OCI-LY7 (cell line): Measurements from ENCODE around the gene PPP2R3B. TPM values are rescaled to one million over a fixed set of nuclear protein-coding genes. Genes with fewer than 3 reads are reported as not detected.
A peak's percentile ranks its signal among the peaks of the same experiment; 100 is the strongest.

Experiments
- BruUV-seq: library from RNA; stranded (reverse); fragments of 400-500 nt; replicated peaks from 2 replicates; lab custom pipeline; 2021; lab: Mats Ljungman, UMichigan
- CTCF ChIA-PET: fragments of 300-600 bp; sonication (Branson Sonifier 250); formaldehyde crosslinking; loops from one replicate; lab custom pipeline; 2022; ENCODE audit warnings: antibody characterized with exemption; ENCODE audit not compliant: unreplicated experiment; lab: Charles Lee
- POLR2A ChIA-PET: fragments of 300-600 bp; sonication (Branson Sonifier 250); formaldehyde crosslinking; loops from one replicate; lab custom pipeline; 2022; ENCODE audit warnings: antibody characterized with exemption; lab: Charles Lee
- DNase-seq: peaks from one replicate; pipeline ENCODE4 v3.0.0-alpha.2; 2015; ENCODE audit warnings: low spot score
- H2AFZ ChIP-seq: fragments of 200-600 bp; sonication (generic), shearing (Covaris generic); 2 replicates; pipeline ENCODE4 v1.6.1; 2014; ENCODE audit warnings: mild to moderate bottlenecking, antibody characterized with exemption, low read length, moderate library complexity
- H3K27ac ChIP-seq: fragments of 200-600 bp; sonication (generic); 2 replicates; pipeline ENCODE4 v1.5.1; 2014; ENCODE audit warnings: mixed run types, low read depth, mild to moderate bottlenecking, moderate library complexity, low read length, inconsistent platforms; ENCODE audit not compliant: poor library complexity, severe bottlenecking
- H3K36me3 ChIP-seq: fragments of 200-600 bp; sonication (generic); 2 replicates; pipeline ENCODE4 v1.6.1; 2014; ENCODE audit warnings: mild to moderate bottlenecking, antibody characterized with exemption, low read length, moderate library complexity, mixed read lengths; ENCODE audit not compliant: insufficient read depth
- H3K4me1 ChIP-seq: fragments of 200-600 bp; sonication (generic); 2 replicates; pipeline ENCODE4 v1.5.1; 2014; ENCODE audit warnings: mild to moderate bottlenecking, low read length; ENCODE audit not compliant: insufficient read depth, poor library complexity, severe bottlenecking
- H3K4me2 ChIP-seq: fragments of 200-600 bp; sonication (generic); 2 replicates; pipeline ENCODE4 v1.6.1; 2014; ENCODE audit warnings: mild to moderate bottlenecking, low read length
- H3K4me3 ChIP-seq: fragments of 200-600 bp; sonication (generic); 2 replicates; pipeline ENCODE4 v1.5.1; 2014; ENCODE audit warnings: mild to moderate bottlenecking, low read depth, low read length; ENCODE audit not compliant: poor library complexity, severe bottlenecking
- H3K79me2 ChIP-seq: fragments of 200-600 bp; sonication (generic); 2 replicates; pipeline ENCODE4 v1.6.1; 2016; ENCODE audit warnings: low read depth, mild to moderate bottlenecking, low read length, moderate library complexity, mixed read lengths; ENCODE audit not compliant: insufficient read depth
- H3K9me2 ChIP-seq: fragments of 200-600 bp; sonication (generic); 2 replicates; pipeline ENCODE4 v1.6.1; 2016; ENCODE audit warnings: mild to moderate bottlenecking, low read length, mixed read lengths; ENCODE audit not compliant: insufficient read depth
- H3K9me3 ChIP-seq: fragments of 200-600 bp; sonication (generic); 2 replicates; pipeline ENCODE4 v1.6.1; 2014; ENCODE audit warnings: mild to moderate bottlenecking, mixed run types, low read length, mixed read lengths
- H4K20me1 ChIP-seq: fragments of 200-600 bp; sonication (generic); 2 replicates; pipeline ENCODE4 v1.6.1; 2014; ENCODE audit warnings: mild to moderate bottlenecking, antibody characterized with exemption, low read length, moderate library complexity, mixed read lengths; ENCODE audit not compliant: insufficient read depth
- EZH2phosphoT487 ChIP-seq: fragments of 200-600 bp; sonication (generic); IDR thresholded peaks from 2 replicates; pipeline ENCODE4 v1.6.1; 2018; ENCODE audit warnings: low read depth, borderline replicate concordance, mild to moderate bottlenecking, mixed run types, antibody characterized with exemption, low read length, moderate library complexity, mixed read lengths
- intact Hi-C: fragments of 100-400 bp; cut with micrococcal nuclease; formaldehyde crosslinking; loops from one replicate; pipeline ENCODE4 v1.10.0; 2022; ENCODE audit not compliant: unreplicated experiment
- total RNA-seq, 2 experiments: library from RNA; depleted of rRNA in 1 of 2; stranded (reverse); fragments of >200 nt in 1 of 2; shearing (Covaris generic) in 1 of 2; gene quantifications; 2 replicates each; pipeline ENCODE4 v1.2.3, GENCODE V29; 2014 to 2022
- TF ChIP-seq, protein P1 (sequence below): fragments of 200-600 bp; sonication (generic); conservative IDR thresholded peaks from 2 replicates; pipeline ENCODE4 v1.5.1; 2014; ENCODE audit warnings: mild to moderate bottlenecking, antibody characterized with exemption, low read length, moderate library complexity, mixed read lengths

The PPP2R3B gene
- total RNA-seq, 2 experiments from 2014 or later = 270 to 342 TPM

DNA sequence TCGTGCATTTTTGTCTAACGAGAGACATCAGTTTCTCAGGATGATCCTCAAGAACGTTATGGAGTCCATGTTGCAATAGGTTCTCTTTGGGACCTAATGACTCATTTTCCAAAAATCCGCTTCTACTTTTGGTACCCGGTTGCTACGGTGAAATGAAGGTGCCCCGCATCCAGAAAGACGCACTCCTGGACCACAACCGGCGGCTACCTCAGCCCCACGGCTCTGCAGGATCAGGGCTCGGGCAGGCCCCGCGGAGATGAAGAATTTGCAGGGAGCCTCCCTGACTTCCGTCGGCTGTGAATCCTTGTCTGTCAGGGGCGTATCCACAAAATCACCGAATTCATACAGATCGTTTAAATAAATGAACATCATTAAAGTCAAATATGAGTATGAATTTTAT, 83.7 kb downstream of the PPP2R3B start:
- no peaks in the 10 kb centered on the region for H3K4me1 ChIP-seq
- no peak overlapping the region for H2AFZ ChIP-seq
- CTCF ChIA-PET = no interaction called here
- H3K36me3 ChIP-seq = peaks cover 86% of the 10 kb centered on the region
- no peak for DNase-seq
- no peaks in the 10 kb centered on the region for H3K9me2 ChIP-seq
- H3K4me2 ChIP-seq = no peak overlapping the region
- TSS peak; percentile 73 for BruUV-seq
- TF ChIP-seq EZH2phosphoT487 = no peak
- TF ChIP-seq, protein P1, sequence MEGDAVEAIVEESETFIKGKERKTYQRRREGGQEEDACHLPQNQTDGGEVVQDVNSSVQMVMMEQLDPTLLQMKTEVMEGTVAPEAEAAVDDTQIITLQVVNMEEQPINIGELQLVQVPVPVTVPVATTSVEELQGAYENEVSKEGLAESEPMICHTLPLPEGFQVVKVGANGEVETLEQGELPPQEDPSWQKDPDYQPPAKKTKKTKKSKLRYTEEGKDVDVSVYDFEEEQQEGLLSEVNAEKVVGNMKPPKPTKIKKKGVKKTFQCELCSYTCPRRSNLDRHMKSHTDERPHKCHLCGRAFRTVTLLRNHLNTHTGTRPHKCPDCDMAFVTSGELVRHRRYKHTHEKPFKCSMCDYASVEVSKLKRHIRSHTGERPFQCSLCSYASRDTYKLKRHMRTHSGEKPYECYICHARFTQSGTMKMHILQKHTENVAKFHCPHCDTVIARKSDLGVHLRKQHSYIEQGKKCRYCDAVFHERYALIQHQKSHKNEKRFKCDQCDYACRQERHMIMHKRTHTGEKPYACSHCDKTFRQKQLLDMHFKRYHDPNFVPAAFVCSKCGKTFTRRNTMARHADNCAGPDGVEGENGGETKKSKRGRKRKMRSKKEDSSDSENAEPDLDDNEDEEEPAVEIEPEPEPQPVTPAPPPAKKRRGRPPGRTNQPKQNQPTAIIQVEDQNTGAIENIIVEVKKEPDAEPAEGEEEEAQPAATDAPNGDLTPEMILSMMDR = no peak
- H4K20me1 ChIP-seq = no peaks in the 10 kb centered on the region; the same call in 1 of the 2 replicates
- H3K9me3 ChIP-seq = no peaks in the 10 kb centered on the region
- H3K27ac ChIP-seq = no peak overlapping the region
- POLR2A ChIA-PET = no interaction called here
- intact Hi-C loops = no loop called here
- no peak overlapping the region for H3K4me3 ChIP-seq
- H3K79me2 ChIP-seq = peaks cover 3% of the 10 kb centered on the region; the same call in 1 of the 2 replicates

DNA sequence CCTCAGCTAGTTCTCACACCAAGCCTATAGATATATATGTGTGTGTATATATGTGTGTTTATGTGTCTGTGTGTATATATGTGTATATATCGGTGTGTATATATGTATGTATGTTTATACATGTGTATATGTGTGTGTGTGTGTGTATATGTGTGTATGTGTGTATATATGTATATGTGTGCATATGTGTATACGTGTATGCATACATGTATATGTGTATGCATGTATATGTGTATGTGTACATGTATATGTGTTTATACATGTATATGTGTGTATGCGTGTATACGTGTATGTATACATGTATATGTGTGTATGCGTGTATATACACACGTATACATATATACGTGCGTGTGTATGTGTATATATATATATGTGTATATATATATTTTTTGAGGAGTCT, 86.4 kb downstream of the PPP2R3B start:
- H3K9me3 ChIP-seq = no peaks in the 10 kb centered on the region
- TF ChIP-seq, protein P1 = no peak
- TF ChIP-seq EZH2phosphoT487 = no peak
- intact Hi-C loops = no loop called here

DNA sequence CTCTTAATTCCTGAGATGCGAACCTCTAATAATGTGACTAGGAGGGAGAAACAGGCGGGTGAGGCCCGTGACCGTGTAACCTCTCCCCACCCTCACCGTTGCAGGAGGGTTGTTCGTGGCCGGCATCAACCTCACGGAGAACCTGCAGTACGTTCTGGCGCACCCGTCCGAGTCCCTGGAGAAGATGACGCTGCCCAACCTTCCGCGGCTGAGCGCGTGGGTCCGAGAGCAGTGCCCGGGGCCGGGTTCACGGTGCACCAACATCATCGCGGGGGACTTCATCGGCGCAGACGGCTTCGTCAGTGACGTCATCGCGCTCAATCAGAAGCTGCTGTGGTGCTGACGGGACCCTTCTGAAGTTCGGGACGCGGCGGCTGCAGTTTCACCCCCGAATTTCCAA, 87.7 kb downstream of the PPP2R3B start:
- Histone ChIP-seq H3K36me3 (peaks cover 70% of the 10 kb centered on the region), H3K9me3 (no peaks in the 10 kb centered on the region), H4K20me1 (no peaks in the 10 kb centered on the region), H3K79me2 (no peaks in the 10 kb centered on the region), H3K27ac (no peak overlapping the region), H3K4me2 (no peak overlapping the region), H3K4me3 (no peak overlapping the region), H2AFZ (no peak overlapping the region), H3K4me1 (no peaks in the 10 kb centered on the region), H3K9me2 (no peaks in the 10 kb centered on the region)
- intact Hi-C loops = no loop called here
- TF ChIP-seq EZH2phosphoT487 = no peak
- TF ChIP-seq, protein P1 = no peak
- ChIA-PET CTCF (no interaction called here), POLR2A (no interaction called here)
- no TSS peak for BruUV-seq
- DNase-seq = no peak

More for the DNA sequence above, 86.4 kb downstream of the PPP2R3B start:
- no peak overlapping the region for H3K4me3 ChIP-seq
- CTCF ChIA-PET = no interaction called here
- no peak overlapping the region for H2AFZ ChIP-seq
- H3K36me3 ChIP-seq = peaks cover 69% of the 10 kb centered on the region
- no peak overlapping the region for H3K27ac ChIP-seq
- POLR2A ChIA-PET = no interaction called here
- no peaks in the 10 kb centered on the region for H4K20me1 ChIP-seq
- H3K79me2 ChIP-seq = no peaks in the 10 kb centered on the region
- BruUV-seq = no TSS peak
- no peaks in the 10 kb centered on the region for H3K4me1 ChIP-seq
- H3K9me2 ChIP-seq = no peaks in the 10 kb centered on the region
- H3K4me2 ChIP-seq = no peak overlapping the region
- DNase-seq = no peak
